Heart right ventricle (tissue), 16 donors: ENCODE measurements around the gene FAM120C. TPM values are rescaled to one million over a fixed set of nuclear protein-coding genes. Genes with fewer than 3 reads are reported as not detected.

Experiments used
- ATAC-seq, 8 donors: fragments of 200-7000 bp; cut with Tn5 transposase; one replicate each; pipeline ENCODE4 v1.9.1; 2020; ENCODE audit warnings: mild to moderate bottlenecking in 8 of 8, moderate library complexity in 8 of 8, moderate number of reproducible peaks in 1 of 8
- DNase-seq, 2 donors: peaks; one replicate each; pipeline ENCODE4 v3.0.0-alpha.2; 2020
- H3K27ac ChIP-seq, 10 donors: fragments of 200-600 bp; sonication (generic) in 2 of 10; one replicate each; pipeline versions ENCODE4 v1.5.0 to v1.8.0; 2020 to 2022; ENCODE audit warnings: mild to moderate bottlenecking in 3 of 10
- H3K27me3 ChIP-seq, 7 donors: fragments of 200-600 bp; one replicate each; pipeline ENCODE4 v1.8.0; 2021 to 2022; ENCODE audit warnings: mild to moderate bottlenecking in 2 of 7
- H3K36me3 ChIP-seq, 9 donors: fragments of 200-600 bp; sonication (generic) in 1 of 9; one replicate each; pipeline versions ENCODE4 v1.5.0 to v1.8.0; 2020 to 2022; ENCODE audit warnings: mild to moderate bottlenecking in 2 of 9
- H3K4me1 ChIP-seq, 9 donors: fragments of 200-600 bp; sonication (generic) in 1 of 9; one replicate each; pipeline versions ENCODE4 v1.5.0 to v1.8.0; 2020 to 2022; ENCODE audit warnings: mild to moderate bottlenecking in 4 of 9
- H3K4me3 ChIP-seq, 10 donors: fragments of 200-600 bp; sonication (generic) in 2 of 10; one replicate each; pipeline versions ENCODE4 v1.5.0 to v1.8.0; 2020 to 2022; ENCODE audit warnings: mild to moderate bottlenecking in 7 of 10, moderate library complexity in 2 of 10
- H3K9me3 ChIP-seq, 11 donors: fragments of 200-600 bp in 10 of 11; sonication (generic) in 2 of 11; one replicate each; pipeline versions ENCODE4 v1.5.0 to v1.8.0; 2013 to 2022; ENCODE audit warnings: mild to moderate bottlenecking in 2 of 11, control low read depth in 1 of 11, moderate library complexity in 1 of 11
- CTCF ChIP-seq, 9 donors: fragments of 200-600 bp; sonication (generic) in 2 of 9; IDR thresholded peaks; one replicate each; pipeline versions ENCODE4 v1.5.0 to v1.8.0; 2021 to 2022; ENCODE audit warnings: antibody characterized with exemption in 9 of 9, mild to moderate bottlenecking in 5 of 9, moderate library complexity in 1 of 9
- WGBS, 2 donors: extraction: QIAGEN DNeasy Blood & Tissue Kit; methylation state at CpG; one replicate each; pipeline ENCODE4 v1.1.7; 2013; ENCODE audit warnings: inconsistent platforms in 1 of 2; 5-methylcytosine and 5-hydroxymethylcytosine counted together
- intact Hi-C, 10 donors: fragments of 100-400 bp; cut with DNase I; formaldehyde crosslinking; loops; one replicate each; pipeline versions ENCODE4 v1.11.1 to v1.14.2; 2022
- polyA plus RNA-seq, 2 donors: library from polyadenylated mRNA; stranded (reverse); fragments of 200-250 nt; gene quantifications; one replicate each; pipeline ENCODE4 v1.2.3, GENCODE V29; 2013
- total RNA-seq, 10 donors: library from RNA; stranded (reverse); fragmentation: NEBNext Ultra II Directional in 3 of 10; extraction: Animal tissue kit (Norgen Biotek cat#: 25700) in 3 of 10; gene quantifications; one replicate each; pipeline versions ENCODE4 v1.2.1 to v1.2.4, GENCODE V29; 2021 to 2023
- donor health status: Arrhythmogenic right ventricular cardiomyopathy.
- donor health status: ischemic (EF 13 %, LVEDD 7.1; RV severe dilation, severe dysfunction).
- donor health status: healthy with polysubstance abuse.
- donor health status: DM: no; HTN: yes; CAD: no.
- donor health status: DM: no; HTN: no; CAD: no.
- donor health status: ischemic (EF 25% LVEDD 6.9; RV normal size, moderate dysfunction).
- donor health status: ischemic (EF 25% LVEDD 5.7; RV mildly dilated, moderate dysfunction).
- donor health status: healthy.
- donor health status: DM: yes; HTN: yes; CAD: no.
- donor health status: Ischemic cardiomyopathy.
- donor health status: ischemic (EF 35%, LVEDD 5.7; RV mildly dilated, moderate dysfunction).
- donor health status: nonischemic (EF 11% LVEDD 7.7; RV severe dilation, severe dysfunction).
- donor health status: DM: yes; HTN: yes; CAD: no.
- donor health status: PGD.
- donor health status: ischemic (EF 29% LVEDD 5.4; RV normal size, mild dysfunction).
- donor health status: nonischemic (EF 23%, LVEDD 6.1; RV moderate dilation, normal function).

FAM120C gene
- total and polyA plus RNA-seq, 12 donors, result 1.7 to 9.4 (median 6.7) TPM

GRCh38 chrX:54067766-54068165 lies 115.3 kb downstream of the FAM120C start:
- Histone ChIP-seq H3K36me3 (peaks cover 0 to 12% (median 0%) of the 10 kb centered on the region in 9 donors), H3K9me3 (no peaks in the 10 kb centered on the region), H3K4me3 (no peak overlapping the region), H3K27ac (no peak overlapping the region), H3K4me1 (no peaks in the 10 kb centered on the region), H3K27me3 (no peaks in the 10 kb centered on the region)
- ATAC-seq (no peak), DNase-seq (no peak)
- TF ChIP-seq CTCF (IDR thresholded peaks at IDR 0.05), result no peak
- 55 to 69% methylated on average over 2 of the region's 2 CpGs for WGBS, 2 donors
- intact Hi-C loops, result no loop called here

GRCh38 chrX:54066841-54067240 lies 116.2 kb downstream of the FAM120C start:
- Histone ChIP-seq H3K4me1 (no peaks in the 10 kb centered on the region), H3K9me3 (no peaks in the 10 kb centered on the region), H3K27ac (no peak overlapping the region), H3K27me3 (no peaks in the 10 kb centered on the region), H3K4me3 (no peak overlapping the region), H3K36me3 (peaks cover 0 to 5% (median 0%) of the 10 kb centered on the region in 9 donors)
- intact Hi-C loops, result no loop called here
- no peak for TF ChIP-seq CTCF (IDR thresholded peaks at IDR 0.05)
- DNase-seq (no peak), ATAC-seq (no peak)

- ATAC-seq (no peak), DNase-seq (no peak)
- WGBS, 2 donors, result 88 to 96% methylated on average over 3 of the region's 3 CpGs
- no peak for TF ChIP-seq CTCF (IDR thresholded peaks at IDR 0.05)
- H3K36me3 ChIP-seq, result no peaks in the 10 kb centered on the region
- no peaks in the 10 kb centered on the region for H3K4me1 ChIP-seq
- H3K27me3 ChIP-seq, result no peaks in the 10 kb centered on the region
- no peak overlapping the region for H3K27ac ChIP-seq
- H3K9me3 ChIP-seq, result no peaks in the 10 kb centered on the region
- intact Hi-C loops, result no loop called here
- no peak overlapping the region for H3K4me3 ChIP-seq
Measured at GRCh38 chrX:54064564-54064963, 118.5 kb downstream of the FAM120C start.

GRCh38 chrX:54063361-54063760 lies 119.7 kb downstream of the FAM120C start:
- DNase-seq (no peak), ATAC-seq (no peak)
- no peaks in the 10 kb centered on the region for H3K4me1 ChIP-seq
- no peak overlapping the region for H3K27ac ChIP-seq
- H3K4me3 ChIP-seq, result no peak overlapping the region
- TF ChIP-seq CTCF (IDR thresholded peaks at IDR 0.05), result no peak
- 84 to 88% methylated on average over 2 of the region's 2 CpGs for WGBS, 2 donors
- no peaks in the 10 kb centered on the region for H3K36me3 ChIP-seq
- H3K9me3 ChIP-seq, result no peaks in the 10 kb centered on the region
- intact Hi-C loops, result no loop called here
- no peaks in the 10 kb centered on the region for H3K27me3 ChIP-seq
